Panc1 (cell line): Measurements from ENCODE around the gene ORC3. TPM values are rescaled to one million over a fixed set of nuclear protein-coding genes. Genes with fewer than 3 reads are reported as not detected.

ENCODE experiments used
- ATAC-seq: fragments of 200-7000 bp; cut with Tn5 transposase; 2 replicates; pipeline ENCODE4 v1.9.1; 2020; ENCODE audit warnings: mild to moderate bottlenecking, moderate library complexity
- BruUV-seq: library from RNA; stranded (reverse); fragments of 400-500 nt; replicated peaks from 2 replicates; lab custom pipeline; 2021; lab: Mats Ljungman, UMichigan
- CTCF ChIA-PET: fragments of 300-600 bp; sonication (Branson Sonifier 250); formaldehyde crosslinking; loops from one replicate; lab custom pipeline; 2022; ENCODE audit warnings: antibody characterized with exemption; lab: Charles Lee
- POLR2A ChIA-PET: fragments of 300-600 bp; sonication (Branson Sonifier 250); formaldehyde crosslinking; loops from one replicate; lab custom pipeline; 2022; ENCODE audit warnings: antibody characterized with exemption; lab: Charles Lee
- DNase-seq: peaks from one replicate; pipeline ENCODE4 v3.0.0-alpha.2; 2010; ENCODE audit warnings: low read depth, low spot score
- H3K27ac ChIP-seq: 2 replicates; pipeline ENCODE4 v1.5.1; 2011; ENCODE audit warnings: mild to moderate bottlenecking, low read length, inconsistent platforms
- H3K27me3 ChIP-seq: fragments of 200-500 bp; sonication (Bioruptor generic); 2 replicates; pipeline ENCODE4 v1.6.0; 2014; ENCODE audit warnings: low read length, inconsistent platforms; ENCODE audit not compliant: control insufficient read depth, insufficient read depth
- H3K36me3 ChIP-seq: fragments of 200-500 bp; sonication (Bioruptor generic); 2 replicates; pipeline ENCODE4 v1.5.1; 2014; ENCODE audit warnings: inconsistent platforms, mild to moderate bottlenecking, low read length, moderate library complexity; ENCODE audit not compliant: control insufficient read depth, insufficient read depth
- H3K4me1 ChIP-seq: 2 replicates; pipeline ENCODE4 v1.5.1; 2011; ENCODE audit warnings: inconsistent platforms, mild to moderate bottlenecking, low read length, moderate library complexity; ENCODE audit not compliant: control insufficient read depth, insufficient read depth
- H3K4me3 ChIP-seq, 2 experiments: 2 replicates each; pipeline ENCODE4 v1.5.1; 2011 to 2012; ENCODE audit warnings: low read depth in 2 of 2, low read length in 2 of 2, mild to moderate bottlenecking in 2 of 2, inconsistent platforms in 1 of 2, moderate library complexity in 1 of 2
- H3K9me3 ChIP-seq: fragments of 200-500 bp; sonication (Bioruptor generic); 2 replicates; pipeline ENCODE4 v1.5.1; 2014; ENCODE audit warnings: low read depth, mild to moderate bottlenecking, inconsistent platforms, low read length, moderate library complexity; ENCODE audit not compliant: control insufficient read depth, insufficient read depth
- CTCF ChIP-seq: fragments of 450-650 bp; IDR thresholded peaks from 2 replicates; pipeline ENCODE4 v1.5.1; 2017; ENCODE audit warnings: mild to moderate bottlenecking
- POLR2AphosphoS5 ChIP-seq: IDR thresholded peaks from 2 replicates; pipeline ENCODE4 v1.6.1; 2012; ENCODE audit warnings: mild to moderate bottlenecking, low read depth, low read length, moderate library complexity
- REST ChIP-seq, 2 experiments: IDR thresholded peaks; 2 replicates each; pipeline ENCODE4 v1.6.1; 2011 to 2012; ENCODE audit warnings: low read depth in 2 of 2, control low read depth in 1 of 2, low read length in 1 of 2, mild to moderate bottlenecking in 1 of 2, moderate library complexity in 1 of 2; ENCODE audit not compliant: insufficient read depth in 1 of 2
- SIN3A ChIP-seq: IDR thresholded peaks from 2 replicates; pipeline ENCODE4 v1.6.1; 2012; ENCODE audit warnings: low read depth, mild to moderate bottlenecking, low read length, moderate library complexity, borderline replicate concordance; ENCODE audit not compliant: insufficient read depth
- TCF7L2 ChIP-seq: IDR thresholded peaks from 2 replicates; pipeline ENCODE4 v1.6.1; 2011; ENCODE audit warnings: mild to moderate bottlenecking, low read depth, low read length, inconsistent platforms
- in situ Hi-C: cut with HindIII; loops from 2 replicates; pipeline ENCODE4 v1.10.0; 2016; ENCODE audit warnings: low sequenced_read_pairs, low pct_unique_long_range_greater_than_20kb
- intact Hi-C: fragments of 100-400 bp; cut with micrococcal nuclease; formaldehyde crosslinking; loops from one replicate; pipeline ENCODE4 v1.10.0; 2022; ENCODE audit not compliant: unreplicated experiment
- total RNA-seq: library from RNA; stranded (reverse); gene quantifications from one replicate; pipeline ENCODE4 v1.2.1, GENCODE V29; 2021; ENCODE audit not compliant: unreplicated experiment

Gene ORC3
- total RNA-seq, 1 experiment from 2014 or later: 36.9 TPM

- POLR2A ChIA-PET: no interaction called here
Measured at GRCh38 chr6:87630746-87631145, 40.8 kb downstream of the ORC3 start.

GRCh38 chr6:87633851-87634250 is 43.9 kb downstream of the ORC3 start:
- no TSS peak for BruUV-seq
- CTCF ChIA-PET: no interaction called here
- TF ChIP-seq REST (IDR thresholded peaks at IDR 0.05; ENCODE audit: insufficient read depth in 1 of 2, low read depth in 2 of 2, low read length in 1 of 2) (no peak), TCF7L2 (no peak), SIN3A (no peak), POLR2AphosphoS5 (no peak), CTCF (no peak)

More at GRCh38 chr6:87630746-87631145, 40.8 kb downstream of the ORC3 start:
- no TSS peak for BruUV-seq
- intact Hi-C loops (no loop called here), in situ Hi-C loops (no loop called here)
- DNase-seq (no peak), ATAC-seq (no peak)
- H3K4me1 ChIP-seq: no peaks in the 10 kb centered on the region
- no peak overlapping the region for H3K27ac ChIP-seq
- no peaks in the 10 kb centered on the region for H3K9me3 ChIP-seq
- H3K27me3 ChIP-seq: no peaks in the 10 kb centered on the region
- no peak for TF ChIP-seq TCF7L2
- no peak for TF ChIP-seq SIN3A
- no peak for TF ChIP-seq POLR2AphosphoS5
- TF ChIP-seq CTCF: no peak
- no peak for TF ChIP-seq REST (IDR thresholded peaks at IDR 0.05; ENCODE audit: insufficient read depth in 1 of 2, low read depth in 2 of 2, low read length in 1 of 2)
- no peaks in the 10 kb centered on the region for H3K36me3 ChIP-seq
- H3K4me3 ChIP-seq: no peak overlapping the region
- CTCF ChIA-PET: no interaction called here

More at GRCh38 chr6:87633851-87634250, 43.9 kb downstream of the ORC3 start:
- H3K4me1 ChIP-seq: no peaks in the 10 kb centered on the region
- no peaks in the 10 kb centered on the region for H3K27me3 ChIP-seq
- no peaks in the 10 kb centered on the region for H3K36me3 ChIP-seq
- POLR2A ChIA-PET: no interaction called here
- ATAC-seq (no peak), DNase-seq (no peak)
- intact Hi-C loops (no loop called here), in situ Hi-C loops (no loop called here)
- no peak overlapping the region for H3K27ac ChIP-seq
- H3K9me3 ChIP-seq: no peaks in the 10 kb centered on the region
- no peak overlapping the region for H3K4me3 ChIP-seq
